GM23338 (cell line): ENCODE data around the gene TDRD1. TPM values are rescaled to one million over a fixed set of nuclear protein-coding genes. Genes with fewer than 3 reads are reported as not detected.

Experiments
- ATAC-seq: fragments of 200-7000 bp; cut with Tn5 transposase; 3 replicates; pipeline ENCODE4 v1.9.1; 2020
- DNase-seq: peaks from one replicate; pipeline ENCODE4 v3.0.0-alpha.2; 2015; ENCODE audit warnings: low spot score
- H2AFZ ChIP-seq: fragments of 200-600 bp; sonication (generic); 2 replicates; pipeline ENCODE4 v1.8.0; 2016; ENCODE audit warnings: antibody characterized with exemption, mild to moderate bottlenecking, moderate library complexity
- H3F3A ChIP-seq: fragments of 200-600 bp; sonication (generic); replicated peaks from 2 replicates; pipeline ENCODE4 v1.8.0; 2017; ENCODE audit warnings: antibody characterized with exemption, mixed run types, low read depth
- H3K27ac ChIP-seq: fragments of 200-600 bp; sonication (generic); 2 replicates; pipeline ENCODE4 v1.6.1; 2016; ENCODE audit warnings: low read depth
- H3K27me3 ChIP-seq: fragments of 200-600 bp; sonication (generic); 2 replicates; pipeline ENCODE4 v1.8.0; 2016; ENCODE audit warnings: mild to moderate bottlenecking, mixed run types, moderate library complexity; ENCODE audit not compliant: insufficient read depth
- H3K36me3 ChIP-seq: fragments of 200-600 bp; sonication (generic); 2 replicates; pipeline ENCODE4 v1.8.0; 2016; ENCODE audit warnings: mild to moderate bottlenecking; ENCODE audit not compliant: insufficient read depth
- H3K4me1 ChIP-seq: fragments of 200-600 bp; sonication (generic); 2 replicates; pipeline ENCODE4 v1.8.0; 2016; ENCODE audit warnings: mild to moderate bottlenecking, moderate library complexity; ENCODE audit not compliant: insufficient read depth
- H3K4me2 ChIP-seq: fragments of 200-600 bp; sonication (generic); 2 replicates; pipeline ENCODE4 v1.7.1; 2017; ENCODE audit warnings: mixed run types
- H3K4me3 ChIP-seq: fragments of 200-600 bp; sonication (generic); 2 replicates; pipeline ENCODE4 v1.6.1; 2016; ENCODE audit warnings: mixed run types
- H3K79me2 ChIP-seq: fragments of 200-600 bp; sonication (generic); replicated peaks from 2 replicates; pipeline ENCODE4 v1.8.0; 2017; ENCODE audit warnings: mild to moderate bottlenecking; ENCODE audit not compliant: insufficient read depth
- H3K9me2 ChIP-seq: fragments of 200-600 bp; sonication (generic); 2 replicates; pipeline ENCODE4 v1.8.0; 2017; ENCODE audit not compliant: insufficient read depth
- H4K20me1 ChIP-seq: fragments of 200-600 bp; sonication (generic); replicated peaks from 2 replicates; pipeline ENCODE4 v1.8.0; 2017; ENCODE audit warnings: mild to moderate bottlenecking; ENCODE audit not compliant: insufficient read depth
- H3K27ac Mint-ChIP-seq: 2 replicates; pipeline ENCODE4 v1.8.0; 2020; ENCODE audit warnings: inconsistent platforms, mild to moderate bottlenecking, moderate library complexity, mixed read lengths
- H3K27me3 Mint-ChIP-seq: 3 replicates; pipeline ENCODE4 v1.8.0; 2022; ENCODE audit warnings: low read depth, mild to moderate bottlenecking, moderate library complexity, mixed read lengths, inconsistent platforms; ENCODE audit not compliant: insufficient read depth, poor library complexity
- H3K36me3 Mint-ChIP-seq: 3 replicates; pipeline ENCODE4 v1.8.0; 2021; ENCODE audit warnings: low read depth, mild to moderate bottlenecking, inconsistent platforms, moderate library complexity, mixed read lengths
- H3K4me1 Mint-ChIP-seq: 3 replicates; pipeline ENCODE4 v1.8.0; 2020; ENCODE audit warnings: mild to moderate bottlenecking, inconsistent platforms, mixed read lengths
- H3K4me3 Mint-ChIP-seq: 3 replicates; pipeline ENCODE4 v1.8.0; 2021; ENCODE audit warnings: moderate library complexity, mild to moderate bottlenecking, inconsistent platforms, mixed read lengths
- H3K9me3 Mint-ChIP-seq: 3 replicates; pipeline ENCODE4 v1.8.0; 2020; ENCODE audit warnings: moderate library complexity, mild to moderate bottlenecking, inconsistent platforms, mixed read lengths
- CREB1 ChIP-seq: fragments of 250-450 bp; sonication (Bioruptor Pico); IDR thresholded peaks from 2 replicates; pipeline ENCODE4 v1.5.0; 2020; ENCODE audit warnings: low read depth, mild to moderate bottlenecking, moderate library complexity
- EZH2phosphoT487 ChIP-seq: fragments of 200-600 bp; sonication (generic); IDR thresholded peaks from one replicate; pipeline ENCODE4 v1.8.1; 2018; ENCODE audit warnings: antibody characterized with exemption; ENCODE audit not compliant: unreplicated experiment
- ZNF114 ChIP-seq: fragments of 250-450 bp; sonication (Bioruptor Pico); IDR thresholded peaks from 2 replicates; pipeline ENCODE4 v1.5.0; 2020; ENCODE audit warnings: mild to moderate bottlenecking, moderate library complexity
- ZNF331 ChIP-seq: fragments of 250-450 bp; sonication (Bioruptor Pico); IDR thresholded peaks from 2 replicates; pipeline ENCODE4 v1.5.0; 2020; ENCODE audit warnings: low read depth, mild to moderate bottlenecking, moderate library complexity
- polyA plus RNA-seq: library from polyadenylated mRNA; unstranded; fragments of >200 nt; fragmentation: Nextera tagmentation; extraction: Ambion mirVana; gene quantifications from 2 replicates; pipeline ENCODE4 v1.2.1, GENCODE V29; 2016
- total RNA-seq: library from RNA; depleted of rRNA; stranded (reverse); fragments of >200 nt; shearing (Covaris generic); gene quantifications from 2 replicates; pipeline ENCODE4 v1.2.3, GENCODE V29; 2014
- TF ChIP-seq, protein P1 (sequence below): fragments of 250-450 bp; sonication (Bioruptor Pico); IDR thresholded peaks from 2 replicates; pipeline ENCODE4 v1.5.0; 2020; ENCODE audit warnings: mild to moderate bottlenecking, moderate library complexity
- TF ChIP-seq, protein P2 (sequence below): IDR thresholded peaks from one replicate; pipeline ENCODE4 v1.6.1; 2018; ENCODE audit warnings: antibody characterized with exemption; ENCODE audit not compliant: unreplicated experiment

The TDRD1 gene
- total and polyA plus RNA-seq, 2 experiments from 2014 or later: 0.52 to 1.5 TPM

DNA sequence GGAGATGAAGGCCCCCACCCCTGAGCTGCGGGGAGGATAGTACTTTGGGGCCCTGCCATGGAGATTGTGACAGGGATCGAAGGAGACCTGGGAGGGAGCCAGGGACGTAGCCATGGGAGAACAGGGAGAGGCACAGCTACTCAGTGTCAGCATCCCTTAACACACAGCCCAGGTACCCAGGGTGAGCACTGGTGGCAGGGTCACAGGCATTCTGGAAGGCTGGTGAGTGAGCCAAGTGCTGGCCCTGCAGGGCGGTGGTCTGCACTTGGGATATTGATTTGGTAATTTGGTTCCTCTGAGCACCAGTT lies 99.7 kb downstream of the TDRD1 start:
- Mint-ChIP-seq H3K27me3 (peaks cover 4% of the 10 kb centered on the region), H3K27ac (no peak overlapping the region), H3K4me1 (no peaks in the 10 kb centered on the region), H3K9me3 (no peaks in the 10 kb centered on the region), H3K36me3 (no peaks in the 10 kb centered on the region), H3K4me3 (no peak overlapping the region)
- Histone ChIP-seq H3K27me3 (no peaks in the 10 kb centered on the region), H3K9me2 (no peaks in the 10 kb centered on the region), H3K4me3 (no peak overlapping the region), H3K4me1 (no peaks in the 10 kb centered on the region), H2AFZ (no peak overlapping the region), H4K20me1 (no peaks in the 10 kb centered on the region), H3K4me2 (no peak overlapping the region), H3F3A (no peaks in the 10 kb centered on the region), H3K27ac (no peak overlapping the region), H3K36me3 (no peaks in the 10 kb centered on the region), H3K79me2 (no peaks in the 10 kb centered on the region)
- DNase-seq: no peak
- TF ChIP-seq EZH2phosphoT487: no peak
- TF ChIP-seq ZNF114: no peak
- TF ChIP-seq, protein P1, sequence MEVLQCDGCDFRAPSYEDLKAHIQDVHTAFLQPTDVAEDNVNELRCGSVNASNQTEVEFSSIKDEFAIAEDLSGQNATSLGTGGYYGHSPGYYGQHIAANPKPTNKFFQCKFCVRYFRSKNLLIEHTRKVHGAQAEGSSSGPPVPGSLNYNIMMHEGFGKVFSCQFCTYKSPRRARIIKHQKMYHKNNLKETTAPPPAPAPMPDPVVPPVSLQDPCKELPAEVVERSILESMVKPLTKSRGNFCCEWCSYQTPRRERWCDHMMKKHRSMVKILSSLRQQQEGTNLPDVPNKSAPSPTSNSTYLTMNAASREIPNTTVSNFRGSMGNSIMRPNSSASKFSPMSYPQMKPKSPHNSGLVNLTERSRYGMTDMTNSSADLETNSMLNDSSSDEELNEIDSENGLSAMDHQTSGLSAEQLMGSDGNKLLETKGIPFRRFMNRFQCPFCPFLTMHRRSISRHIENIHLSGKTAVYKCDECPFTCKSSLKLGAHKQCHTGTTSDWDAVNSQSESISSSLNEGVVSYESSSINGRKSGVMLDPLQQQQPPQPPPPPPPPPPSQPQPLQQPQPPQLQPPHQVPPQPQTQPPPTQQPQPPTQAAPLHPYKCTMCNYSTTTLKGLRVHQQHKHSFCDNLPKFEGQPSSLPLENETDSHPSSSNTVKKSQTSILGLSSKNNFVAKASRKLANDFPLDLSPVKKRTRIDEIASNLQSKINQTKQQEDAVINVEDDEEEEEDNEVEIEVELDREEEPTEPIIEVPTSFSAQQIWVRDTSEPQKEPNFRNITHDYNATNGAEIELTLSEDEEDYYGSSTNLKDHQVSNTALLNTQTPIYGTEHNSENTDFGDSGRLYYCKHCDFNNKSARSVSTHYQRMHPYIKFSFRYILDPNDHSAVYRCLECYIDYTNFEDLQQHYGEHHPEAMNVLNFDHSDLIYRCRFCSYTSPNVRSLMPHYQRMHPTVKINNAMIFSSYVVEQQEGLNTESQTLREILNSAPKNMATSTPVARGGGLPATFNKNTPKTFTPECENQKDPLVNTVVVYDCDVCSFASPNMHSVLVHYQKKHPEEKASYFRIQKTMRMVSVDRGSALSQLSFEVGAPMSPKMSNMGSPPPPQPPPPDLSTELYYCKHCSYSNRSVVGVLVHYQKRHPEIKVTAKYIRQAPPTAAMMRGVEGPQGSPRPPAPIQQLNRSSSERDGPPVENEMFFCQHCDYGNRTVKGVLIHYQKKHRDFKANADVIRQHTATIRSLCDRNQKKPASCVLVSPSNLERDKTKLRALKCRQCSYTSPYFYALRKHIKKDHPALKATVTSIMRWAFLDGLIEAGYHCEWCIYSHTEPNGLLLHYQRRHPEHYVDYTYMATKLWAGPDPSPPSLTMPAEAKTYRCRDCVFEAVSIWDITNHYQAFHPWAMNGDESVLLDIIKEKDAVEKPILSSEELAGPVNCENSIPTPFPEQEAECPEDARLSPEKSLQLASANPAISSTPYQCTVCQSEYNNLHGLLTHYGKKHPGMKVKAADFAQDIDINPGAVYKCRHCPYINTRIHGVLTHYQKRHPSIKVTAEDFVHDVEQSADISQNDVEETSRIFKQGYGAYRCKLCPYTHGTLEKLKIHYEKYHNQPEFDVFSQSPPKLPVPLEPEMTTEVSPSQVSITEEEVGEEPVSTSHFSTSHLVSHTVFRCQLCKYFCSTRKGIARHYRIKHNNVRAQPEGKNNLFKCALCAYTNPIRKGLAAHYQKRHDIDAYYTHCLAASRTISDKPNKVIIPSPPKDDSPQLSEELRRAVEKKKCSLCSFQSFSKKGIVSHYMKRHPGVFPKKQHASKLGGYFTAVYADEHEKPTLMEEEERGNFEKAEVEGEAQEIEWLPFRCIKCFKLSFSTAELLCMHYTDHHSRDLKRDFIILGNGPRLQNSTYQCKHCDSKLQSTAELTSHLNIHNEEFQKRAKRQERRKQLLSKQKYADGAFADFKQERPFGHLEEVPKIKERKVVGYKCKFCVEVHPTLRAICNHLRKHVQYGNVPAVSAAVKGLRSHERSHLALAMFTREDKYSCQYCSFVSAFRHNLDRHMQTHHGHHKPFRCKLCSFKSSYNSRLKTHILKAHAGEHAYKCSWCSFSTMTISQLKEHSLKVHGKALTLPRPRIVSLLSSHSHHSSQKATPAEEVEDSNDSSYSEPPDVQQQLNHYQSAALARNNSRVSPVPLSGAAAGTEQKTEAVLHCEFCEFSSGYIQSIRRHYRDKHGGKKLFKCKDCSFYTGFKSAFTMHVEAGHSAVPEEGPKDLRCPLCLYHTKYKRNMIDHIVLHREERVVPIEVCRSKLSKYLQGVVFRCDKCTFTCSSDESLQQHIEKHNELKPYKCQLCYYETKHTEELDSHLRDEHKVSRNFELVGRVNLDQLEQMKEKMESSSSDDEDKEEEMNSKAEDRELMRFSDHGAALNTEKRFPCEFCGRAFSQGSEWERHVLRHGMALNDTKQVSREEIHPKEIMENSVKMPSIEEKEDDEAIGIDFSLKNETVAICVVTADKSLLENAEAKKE (CRISPR knock-in tag): no peak
- TF ChIP-seq CREB1 (CRISPR knock-in tag): no peak
- TF ChIP-seq ZNF331 (CRISPR knock-in tag): no peak
- ATAC-seq: no peak

DNA sequence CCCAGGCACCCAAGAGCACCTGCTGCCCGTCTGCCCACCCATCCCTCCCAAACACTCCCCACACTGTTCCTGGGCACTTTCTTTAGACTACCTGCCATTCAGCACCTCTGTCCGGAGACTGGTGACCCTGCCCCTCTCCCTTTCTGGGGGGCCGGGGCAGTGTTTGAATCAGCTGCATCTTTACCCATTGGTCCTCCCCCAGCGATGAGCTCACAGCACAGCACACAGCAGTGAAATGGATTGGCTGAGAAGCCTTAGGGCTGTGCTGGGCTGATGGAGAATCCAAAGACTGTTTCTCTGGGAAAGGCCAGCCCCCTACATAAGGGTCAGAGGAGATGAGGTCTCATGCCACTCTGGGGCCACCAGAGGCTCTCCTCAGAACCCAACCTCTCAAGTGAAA lies 100.1 kb downstream of the TDRD1 start:
- H3K4me1 Mint-ChIP-seq: no peaks in the 10 kb centered on the region
- ATAC-seq (no peak), DNase-seq (no peak)
- H3K36me3 Mint-ChIP-seq: no peaks in the 10 kb centered on the region
- Histone ChIP-seq H3K4me3 (no peak overlapping the region), H2AFZ (no peak overlapping the region), H3K36me3 (no peaks in the 10 kb centered on the region), H3K79me2 (no peaks in the 10 kb centered on the region), H4K20me1 (no peaks in the 10 kb centered on the region), H3K4me1 (no peaks in the 10 kb centered on the region), H3K27me3 (no peaks in the 10 kb centered on the region), H3K4me2 (no peak overlapping the region), H3K27ac (no peak overlapping the region), H3K9me2 (no peaks in the 10 kb centered on the region), H3F3A (no peaks in the 10 kb centered on the region)
- H3K27me3 Mint-ChIP-seq: peaks cover 4% of the 10 kb centered on the region
- no peak overlapping the region for H3K27ac Mint-ChIP-seq
- no peaks in the 10 kb centered on the region for H3K9me3 Mint-ChIP-seq
- no peak overlapping the region for H3K4me3 Mint-ChIP-seq
- no peak for TF ChIP-seq ZNF114
- TF ChIP-seq CREB1 (CRISPR knock-in tag): no peak
- TF ChIP-seq ZNF331 (CRISPR knock-in tag): no peak
- TF ChIP-seq, protein P2, sequence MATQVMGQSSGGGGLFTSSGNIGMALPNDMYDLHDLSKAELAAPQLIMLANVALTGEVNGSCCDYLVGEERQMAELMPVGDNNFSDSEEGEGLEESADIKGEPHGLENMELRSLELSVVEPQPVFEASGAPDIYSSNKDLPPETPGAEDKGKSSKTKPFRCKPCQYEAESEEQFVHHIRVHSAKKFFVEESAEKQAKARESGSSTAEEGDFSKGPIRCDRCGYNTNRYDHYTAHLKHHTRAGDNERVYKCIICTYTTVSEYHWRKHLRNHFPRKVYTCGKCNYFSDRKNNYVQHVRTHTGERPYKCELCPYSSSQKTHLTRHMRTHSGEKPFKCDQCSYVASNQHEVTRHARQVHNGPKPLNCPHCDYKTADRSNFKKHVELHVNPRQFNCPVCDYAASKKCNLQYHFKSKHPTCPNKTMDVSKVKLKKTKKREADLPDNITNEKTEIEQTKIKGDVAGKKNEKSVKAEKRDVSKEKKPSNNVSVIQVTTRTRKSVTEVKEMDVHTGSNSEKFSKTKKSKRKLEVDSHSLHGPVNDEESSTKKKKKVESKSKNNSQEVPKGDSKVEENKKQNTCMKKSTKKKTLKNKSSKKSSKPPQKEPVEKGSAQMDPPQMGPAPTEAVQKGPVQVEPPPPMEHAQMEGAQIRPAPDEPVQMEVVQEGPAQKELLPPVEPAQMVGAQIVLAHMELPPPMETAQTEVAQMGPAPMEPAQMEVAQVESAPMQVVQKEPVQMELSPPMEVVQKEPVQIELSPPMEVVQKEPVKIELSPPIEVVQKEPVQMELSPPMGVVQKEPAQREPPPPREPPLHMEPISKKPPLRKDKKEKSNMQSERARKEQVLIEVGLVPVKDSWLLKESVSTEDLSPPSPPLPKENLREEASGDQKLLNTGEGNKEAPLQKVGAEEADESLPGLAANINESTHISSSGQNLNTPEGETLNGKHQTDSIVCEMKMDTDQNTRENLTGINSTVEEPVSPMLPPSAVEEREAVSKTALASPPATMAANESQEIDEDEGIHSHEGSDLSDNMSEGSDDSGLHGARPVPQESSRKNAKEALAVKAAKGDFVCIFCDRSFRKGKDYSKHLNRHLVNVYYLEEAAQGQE: no peak
